Stimulated activated CD8-positive, alpha-beta memory T cell treated with anti-CD3 and anti-CD28 coated beads, Interleukin-15, amount 100 ng/mL, for 48 hours (primary cell): ENCODE results near the gene ZNRD2.

Source experiments
- DNase-seq, 2 donors: peaks; one replicate each; pipeline ENCODE4 v3.0.0-alpha.2; 2020; ENCODE audit warnings: low read depth in 2 of 2

ZNRD2 gene

GRCh38 chr11:65610404-65610803 lies 40.1 kb downstream of the ZNRD2 start:
- no peak for DNase-seq

DNA sequence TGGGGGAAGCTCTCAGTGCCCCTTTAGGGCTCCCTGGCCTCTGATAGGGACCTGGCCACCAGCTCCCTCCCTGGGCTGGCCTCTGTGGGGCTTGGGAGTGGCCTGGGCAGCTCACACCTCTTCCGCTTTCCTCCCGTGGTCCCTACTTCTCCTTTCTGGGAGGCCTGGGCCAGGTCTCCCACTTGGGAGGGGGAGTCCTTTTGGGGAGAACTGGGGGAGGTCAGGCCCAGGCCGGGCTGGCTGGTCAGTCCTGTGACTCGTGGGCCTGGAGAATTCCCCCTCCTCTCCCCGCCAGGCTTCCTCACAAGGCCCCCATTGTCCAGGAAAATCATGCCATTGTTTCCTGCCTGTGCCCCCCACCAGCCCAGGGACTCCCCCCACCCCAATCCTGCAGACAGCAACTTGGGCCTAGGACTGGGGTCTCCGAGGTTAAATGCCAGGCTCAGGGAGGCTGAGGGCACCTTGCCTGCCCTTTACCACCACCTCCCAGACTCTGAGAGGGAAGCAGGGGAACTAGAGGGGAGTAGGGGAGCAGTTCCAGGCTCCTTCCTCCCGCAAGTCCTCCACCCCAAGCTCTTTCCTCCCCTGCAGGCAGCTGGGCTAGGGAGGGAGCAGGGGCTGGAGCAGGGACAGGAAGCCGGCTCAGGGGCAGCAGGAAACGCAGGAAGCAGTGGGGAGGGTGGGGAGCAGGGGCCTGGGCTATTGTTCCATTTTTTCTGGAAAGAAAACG lies 40.9 kb downstream of the ZNRD2 start:
- DNase-seq, result no peak

DNA sequence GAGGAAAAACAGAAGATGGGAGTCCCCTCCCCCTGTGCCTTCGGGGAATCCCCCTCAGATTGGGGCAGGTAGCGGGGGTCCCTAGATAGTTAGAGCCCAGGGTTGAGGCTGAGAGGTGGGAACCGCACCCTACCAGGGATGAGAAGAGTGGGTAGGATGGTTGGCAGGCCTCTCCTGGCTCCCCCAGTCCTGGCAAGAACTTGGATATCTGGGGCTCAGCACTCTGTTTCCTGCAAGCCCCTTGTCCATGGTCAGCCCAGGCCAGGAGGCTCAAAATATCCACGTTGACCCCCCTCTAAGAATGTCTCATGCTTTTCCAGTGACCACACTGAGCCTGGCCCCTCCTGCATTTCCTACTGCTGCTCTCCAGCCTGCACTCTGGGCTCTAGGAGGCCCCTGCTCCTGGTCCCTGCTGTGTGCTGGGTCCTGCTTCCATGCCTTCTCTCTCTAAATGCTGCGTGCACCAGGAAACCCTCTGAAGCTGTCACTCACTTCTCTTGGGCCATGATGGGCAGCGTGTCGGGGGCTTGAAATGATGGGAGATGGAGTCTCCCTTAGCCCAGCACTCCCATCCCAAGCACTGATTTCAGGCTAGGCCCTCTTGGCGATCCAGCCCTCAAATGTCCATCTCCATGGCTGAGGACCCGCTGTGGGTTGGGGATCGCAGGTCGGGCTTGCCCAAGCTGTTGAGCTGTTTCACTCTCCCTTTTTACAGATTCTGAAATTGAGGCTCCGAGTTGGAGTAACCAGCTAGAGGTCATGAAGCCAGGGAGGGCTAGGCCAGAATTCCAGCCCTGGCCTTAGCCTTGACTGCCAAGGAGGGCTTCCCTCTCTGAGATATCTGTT lies 41.7 kb downstream of the ZNRD2 start:
- DNase-seq, result no peak

GRCh38 chr11:65612691-65613090 lies 42.4 kb downstream of the ZNRD2 start:
- DNase-seq, result no peak

GRCh38 chr11:65613091-65613928 lies 43.0 kb downstream of the ZNRD2 start:
- DNase-seq, result no peak

- DNase-seq, result peak; percentile 100
Measured at GRCh38 chr11:65615229-65615949, 45.1 kb downstream of the ZNRD2 start, which contains the start of gene PCNX3. Gene PCNX3, plus strand, starts transcription at chr11:65615776. Its CDS starts 536 bp downstream, at chr11:65616312.

DNA sequence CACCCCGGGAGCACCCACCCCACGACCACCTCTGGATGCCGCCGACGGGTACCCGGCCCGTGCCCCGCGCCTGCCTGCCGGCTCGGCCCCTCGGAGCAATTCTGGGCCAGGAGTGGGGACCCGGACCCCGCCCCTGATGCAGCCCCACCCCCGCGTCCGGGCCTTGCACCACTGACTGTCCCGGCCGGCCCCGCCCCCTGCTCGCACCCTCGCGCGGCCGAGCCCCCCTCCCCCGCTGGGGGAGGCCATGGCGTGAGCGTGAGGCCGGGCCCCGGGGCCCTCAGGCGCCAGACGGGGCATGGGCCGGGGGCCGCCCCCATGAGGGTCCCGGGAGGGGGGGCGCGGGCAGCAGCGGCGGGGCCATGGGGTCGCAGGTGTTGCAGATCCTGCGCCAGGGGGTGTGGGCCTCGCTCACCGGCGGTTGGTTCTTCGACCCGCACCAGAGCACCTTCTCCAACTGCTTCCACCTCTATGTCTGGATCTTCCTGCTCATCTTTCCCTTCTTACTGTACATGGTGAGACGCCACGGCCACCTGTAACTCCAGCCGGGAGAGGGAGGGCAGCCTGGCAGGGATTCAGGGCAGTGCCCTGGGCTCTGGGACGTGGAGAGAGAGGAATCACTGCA lies 45.8 kb downstream of the ZNRD2 start:
- DNase-seq, result peak; percentile 28 to 47

DNA sequence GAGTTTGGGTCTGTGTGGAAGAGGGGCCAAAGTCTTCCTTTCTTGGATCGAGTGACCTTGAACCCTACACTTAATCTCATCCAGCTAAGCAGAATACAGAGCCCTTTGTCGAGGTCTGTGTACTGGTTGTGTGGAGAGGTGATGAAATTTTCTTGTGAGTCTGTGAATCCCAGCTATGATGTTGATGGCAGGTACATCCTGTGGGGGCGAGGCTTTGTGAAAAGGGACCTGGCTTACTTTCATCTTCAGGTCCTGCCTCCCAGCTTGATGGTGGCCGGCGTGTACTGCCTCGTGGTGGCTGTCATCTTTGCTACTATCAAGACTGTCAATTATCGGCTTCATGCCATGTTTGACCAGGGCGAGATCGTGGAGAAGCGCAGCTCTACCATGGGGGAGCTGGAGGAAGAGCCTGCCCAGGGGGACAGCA lies 46.3 kb downstream of the ZNRD2 start:
- DNase-seq, result no peak

GRCh38 chr11:65617136-65617850 lies 47.0 kb downstream of the ZNRD2 start:
- no peak for DNase-seq

GRCh38 chr11:65617990-65618751 lies 47.9 kb downstream of the ZNRD2 start:
- no peak for DNase-seq

GRCh38 chr11:65618763-65619162 lies 48.5 kb downstream of the ZNRD2 start:
- DNase-seq, result no peak

- no peak for DNase-seq
Measured at GRCh38 chr11:65619281-65619928, 49.1 kb downstream of the ZNRD2 start.

DNA sequence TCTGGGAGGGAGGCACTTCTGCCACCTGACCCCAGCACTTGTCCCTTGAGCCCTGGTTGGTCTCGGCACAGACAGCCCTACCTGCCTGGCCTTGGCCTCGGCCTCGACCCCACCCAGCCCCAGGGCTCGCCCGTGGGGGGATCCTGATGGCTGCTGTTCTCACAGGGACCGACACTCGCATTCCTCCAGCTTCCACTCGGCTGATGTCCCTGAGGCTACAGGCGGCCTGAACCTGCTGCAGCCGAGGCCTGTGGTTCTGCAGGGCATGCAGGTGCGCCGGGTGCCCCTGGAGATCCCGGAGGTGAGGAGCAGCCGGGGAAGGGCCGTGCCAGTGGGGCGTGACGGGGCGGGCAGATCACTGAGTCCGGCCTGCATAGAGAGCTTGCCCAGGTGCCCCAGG lies 50.4 kb downstream of the ZNRD2 start:
- DNase-seq, result no peak

DNA sequence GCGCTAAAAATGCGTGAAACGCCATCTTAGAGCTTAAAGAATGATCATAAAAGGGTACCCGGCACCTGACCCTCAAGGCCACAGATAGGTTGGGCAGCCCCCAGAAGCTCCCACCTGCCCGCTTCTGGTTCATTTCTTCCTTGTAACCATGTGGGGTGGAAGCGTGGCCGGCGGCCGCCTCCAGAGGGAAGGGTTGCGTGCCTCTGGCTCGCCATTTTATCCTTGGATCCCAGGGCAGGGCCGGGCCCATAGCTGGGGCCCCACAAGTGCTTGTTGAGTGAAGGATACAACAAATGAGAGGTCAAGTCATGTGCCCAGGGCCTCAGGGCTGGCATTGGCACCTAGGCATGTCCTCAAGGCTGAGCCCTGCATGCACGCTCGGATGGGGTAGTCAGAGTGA lies 51.2 kb downstream of the ZNRD2 start:
- DNase-seq, result no peak
